K562 (cell line): ENCODE data around the gene HDAC6. TPM values are rescaled to one million over a fixed set of nuclear protein-coding genes. Genes with fewer than 3 reads are reported as not detected.

Source experiments
- BDP1 ChIP-seq: IDR thresholded peaks from 3 replicates; pipeline ENCODE4 v1.6.1; 2011; ENCODE audit not compliant: insufficient read length, insufficient read depth
- CBX1 ChIP-seq: sonication (generic); IDR thresholded peaks from 2 replicates; pipeline ENCODE4 v1.6.1; 2016; ENCODE audit warnings: antibody characterized with exemption, low read depth, mild to moderate bottlenecking
- CEBPG ChIP-seq, 3 experiments: fragments of 200-800 bp in 1 of 3; sonication (Bioruptor generic) in 1 of 3; sonication (generic) in 1 of 3; formaldehyde crosslinking in 1 of 3; IDR thresholded peaks in 2 of 3; conservative IDR thresholded peaks in 1 of 3; 2 replicates each; pipeline versions ENCODE4 v1.6.1 to v1.8.0; 2016 to 2022; ENCODE audit warnings: missing compliant biosample characterization in 2 of 3, missing genetic modification characterization in 2 of 3, mild to moderate bottlenecking in 1 of 3, missing genetic modification reagents in 1 of 3
- ETV1 ChIP-seq: fragments of 450-650 bp; conservative IDR thresholded peaks from 2 replicates; pipeline ENCODE4 v1.6.1; 2016; ENCODE audit warnings: missing genetic modification characterization, control low read depth, low read depth, missing compliant biosample characterization
- EWSR1 ChIP-seq: fragments of 450-650 bp; IDR thresholded peaks from 2 replicates; pipeline ENCODE4 v1.6.1; 2018; ENCODE audit warnings: borderline replicate concordance, mild to moderate bottlenecking, low read depth, moderate library complexity; ENCODE audit not compliant: partially characterized antibody
- FIP1L1 ChIP-seq: fragments of 200-400 bp; formaldehyde crosslinking; IDR thresholded peaks from 2 replicates; pipeline ENCODE4 v1.6.1; 2018; ENCODE audit warnings: mild to moderate bottlenecking, low read depth, low read length; ENCODE audit not compliant: poor library complexity, severe bottlenecking
- KLF10 ChIP-seq: fragments of 250-450 bp; sonication (Bioruptor Pico); IDR thresholded peaks from 2 replicates; pipeline ENCODE4 v1.6.1; 2021; ENCODE audit warnings: matching md5 sums
- NFATC3 ChIP-seq: fragments of 450-650 bp; IDR thresholded peaks from 2 replicates; pipeline ENCODE4 v1.6.1; 2017; ENCODE audit warnings: mild to moderate bottlenecking
- NR2C2 ChIP-seq, 2 experiments: fragments of 200-800 bp in 1 of 2; sonication (Bioruptor generic) in 1 of 2; sonication (generic) in 1 of 2; formaldehyde crosslinking in 1 of 2; IDR thresholded peaks; 2 replicates each; pipeline versions ENCODE4 v1.6.1 to v1.8.0; 2016 to 2022; ENCODE audit warnings: mild to moderate bottlenecking in 1 of 2, missing compliant biosample characterization in 1 of 2, missing genetic modification characterization in 1 of 2, missing genetic modification reagents in 1 of 2
- PHF8 ChIP-seq: fragments of 200-600 bp; sonication (generic); IDR thresholded peaks from 2 replicates; pipeline ENCODE4 v1.6.1; 2012; ENCODE audit warnings: mixed run types, mild to moderate bottlenecking, inconsistent platforms, low read length, moderate library complexity, borderline replicate concordance
- POU5F1 ChIP-seq: fragments of 150-350 bp; IDR thresholded peaks from 2 replicates; pipeline ENCODE4 v1.6.1; 2014; ENCODE audit warnings: borderline replicate concordance, low read length, low read depth, mild to moderate bottlenecking; ENCODE audit not compliant: partially characterized antibody
- PTTG1 ChIP-seq: fragments of 450-650 bp; IDR thresholded peaks from 2 replicates; pipeline ENCODE4 v1.6.1; 2016; ENCODE audit warnings: low read depth, mild to moderate bottlenecking, missing genetic modification characterization, missing compliant biosample characterization
- RBFOX2 ChIP-seq: fragments of 200-400 bp; formaldehyde crosslinking; IDR thresholded peaks from 2 replicates; pipeline ENCODE4 v1.6.1; 2017; ENCODE audit warnings: low read depth, mild to moderate bottlenecking, low read length, moderate library complexity
- SMAD2 ChIP-seq: fragments of 150-350 bp; IDR thresholded peaks from 2 replicates; pipeline ENCODE4 v1.6.1; 2014; ENCODE audit warnings: low read depth, mild to moderate bottlenecking, low read length
- TGIF2 ChIP-seq: sonication (generic); formaldehyde crosslinking; IDR thresholded peaks from 2 replicates; pipeline ENCODE4 v1.8.1; 2022; ENCODE audit warnings: mild to moderate bottlenecking, missing genetic modification reagents, moderate library complexity
- ZNF644 ChIP-seq: fragments of 200-800 bp; sonication (Bioruptor generic); IDR thresholded peaks from 2 replicates; pipeline ENCODE4 v1.6.1; 2016; ENCODE audit warnings: low read depth, missing genetic modification characterization, missing compliant biosample characterization
- ZNF717 ChIP-seq: fragments of 250-450 bp; sonication (Bioruptor Pico); IDR thresholded peaks from 2 replicates; pipeline ENCODE4 v1.5.0; 2021
- ZSCAN32 ChIP-seq: fragments of 450-650 bp; formaldehyde crosslinking; IDR thresholded peaks from 2 replicates; pipeline ENCODE4 v1.4.0; 2020; ENCODE audit warnings: mild to moderate bottlenecking, moderate library complexity
- polyA plus RNA-seq, 8 experiments: library from polyadenylated mRNA; depleted of rRNA in 4 of 8; stranded (reverse) in 5 of 8; unstranded in 3 of 8; fragments of >200 nt; fragmentation: Nextera tagmentation in 2 of 8; fragmentation: Illumina TruSeq in 1 of 8; extraction: Ambion mirVana in 2 of 8; extraction: Trizol in 1 of 8; gene quantifications; 2 replicates each; pipeline versions ENCODE4 v1.2.1 to v1.2.3, GENCODE V29; 2011 to 2014; ENCODE audit warnings: inconsistent platforms in 1 of 8, missing spikeins in 1 of 8
- total RNA-seq, 7 experiments: library from RNA; depleted of rRNA in 6 of 7; stranded (reverse); fragments of >200 nt in 6 of 7; fragmentation: Illumina TruSeq in 2 of 7; extraction: Trizol in 2 of 7; gene quantifications; 2 replicates each; pipeline versions ENCODE4 v1.2.1 to v1.2.3, GENCODE V29; 2011 to 2021; ENCODE audit warnings: low replicate concordance in 1 of 7
- TF ChIP-seq, protein P1 (sequence below): fragments of 250-450 bp; sonication (Bioruptor Pico); IDR thresholded peaks from 2 replicates; pipeline ENCODE4 v1.8.0; 2021; ENCODE audit warnings: moderate library complexity, mild to moderate bottlenecking, inconsistent platforms
- TF ChIP-seq, protein P2 (sequence below), 2 experiments: IDR thresholded peaks in 1 of 2; conservative IDR thresholded peaks in 1 of 2; 2 replicates each; pipeline ENCODE4 v1.6.1; 2016; ENCODE audit warnings: low read depth in 2 of 2, mild to moderate bottlenecking in 1 of 2, missing compliant biosample characterization in 1 of 2, missing genetic modification characterization in 1 of 2, moderate library complexity in 1 of 2
- TF ChIP-seq, protein P3 (sequence below): IDR thresholded peaks from 2 replicates; pipeline ENCODE4 v1.6.1; 2011; ENCODE audit not compliant: insufficient read length; ENCODE audit errors: extremely low read depth
- TF ChIP-seq, protein P4 (sequence below), 2 experiments: fragments of 450-650 bp in 1 of 2; sonication (generic) in 1 of 2; formaldehyde crosslinking in 1 of 2; IDR thresholded peaks in 1 of 2; conservative IDR thresholded peaks in 1 of 2; 2 replicates each; pipeline versions ENCODE4 v1.6.1 to v1.8.1; 2016 to 2023; ENCODE audit warnings: mild to moderate bottlenecking in 2 of 2, moderate library complexity in 2 of 2, inconsistent platforms in 1 of 2, missing genetic modification reagents in 1 of 2

HDAC6 gene
- total and polyA plus RNA-seq, 9 of the 15 experiments (the other 6 are each of a cell fraction or from before 2014, with no cell fraction given), result 29.9 to 101 (median 71.2) TPM

- TF ChIP-seq NFATC3 (no peak), BDP1 (no peak), PHF8 (no peak), TGIF2 (CRISPR knock-in tag) (no peak), POU5F1 (no peak), EWSR1 (no peak), ZSCAN32 (CRISPR knock-in tag) (no peak), NR2C2 (CRISPR knock-in tag; IDR thresholded peaks at IDR 0.05) (no peak), NR2C2 (tag; IDR thresholded peaks at IDR 0.05) (peak; percentile 74), KLF10 (CRISPR knock-in tag) (no peak), ZNF717 (CRISPR knock-in tag) (no peak), ZNF644 (tag) (no peak), ETV1 (tag) (no peak), FIP1L1 (no peak), PTTG1 (no peak), CEBPG (CRISPR knock-in tag; IDR thresholded peaks at IDR 0.05) (no peak; the same call in 1 of the 2 replicates), CEBPG (tag; conservative IDR thresholded peaks at IDR 0.05 in 1 of 2, IDR thresholded peaks at IDR 0.05 in 1 of 2) (no peak), SMAD2 (no peak), RBFOX2 (peak; percentile 58; the same call in 1 of the 2 replicates), CBX1 (no peak)
- TF ChIP-seq, protein P1, sequence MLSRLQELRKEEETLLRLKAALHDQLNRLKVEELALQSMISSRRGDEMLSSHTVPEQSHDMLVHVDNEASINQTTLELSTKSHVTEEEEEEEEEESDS (CRISPR knock-in tag), result no peak
- TF ChIP-seq, protein P2, sequence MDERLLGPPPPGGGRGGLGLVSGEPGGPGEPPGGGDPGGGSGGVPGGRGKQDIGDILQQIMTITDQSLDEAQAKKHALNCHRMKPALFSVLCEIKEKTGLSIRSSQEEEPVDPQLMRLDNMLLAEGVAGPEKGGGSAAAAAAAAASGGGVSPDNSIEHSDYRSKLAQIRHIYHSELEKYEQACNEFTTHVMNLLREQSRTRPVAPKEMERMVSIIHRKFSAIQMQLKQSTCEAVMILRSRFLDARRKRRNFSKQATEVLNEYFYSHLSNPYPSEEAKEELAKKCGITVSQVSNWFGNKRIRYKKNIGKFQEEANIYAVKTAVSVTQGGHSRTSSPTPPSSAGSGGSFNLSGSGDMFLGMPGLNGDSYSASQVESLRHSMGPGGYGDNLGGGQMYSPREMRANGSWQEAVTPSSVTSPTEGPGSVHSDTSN (CRISPR knock-in tag; IDR thresholded peaks at IDR 0.05; ENCODE audit: low read depth), result no peak
- TF ChIP-seq, protein P2 (tag; conservative IDR thresholded peaks at IDR 0.05; ENCODE audit: low read depth), result no peak
- TF ChIP-seq, protein P3, sequence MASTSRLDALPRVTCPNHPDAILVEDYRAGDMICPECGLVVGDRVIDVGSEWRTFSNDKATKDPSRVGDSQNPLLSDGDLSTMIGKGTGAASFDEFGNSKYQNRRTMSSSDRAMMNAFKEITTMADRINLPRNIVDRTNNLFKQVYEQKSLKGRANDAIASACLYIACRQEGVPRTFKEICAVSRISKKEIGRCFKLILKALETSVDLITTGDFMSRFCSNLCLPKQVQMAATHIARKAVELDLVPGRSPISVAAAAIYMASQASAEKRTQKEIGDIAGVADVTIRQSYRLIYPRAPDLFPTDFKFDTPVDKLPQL, result no peak
- TF ChIP-seq, protein P4, sequence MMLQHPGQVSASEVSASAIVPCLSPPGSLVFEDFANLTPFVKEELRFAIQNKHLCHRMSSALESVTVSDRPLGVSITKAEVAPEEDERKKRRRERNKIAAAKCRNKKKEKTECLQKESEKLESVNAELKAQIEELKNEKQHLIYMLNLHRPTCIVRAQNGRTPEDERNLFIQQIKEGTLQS (IDR thresholded peaks at IDR 0.05), result peak; percentile 73
- TF ChIP-seq, protein P4 (CRISPR knock-in tag; conservative IDR thresholded peaks at IDR 0.05), result 0 out of 2 replicates have a peak, but pooled peaks have one; percentile 5
These were observed 6.9 kb upstream of the HDAC6 start (continued) for GRCh38 chrX:48794911-48795515.
